ENCODE results near the gene TACC2. TPM values are rescaled to one million over a fixed set of nuclear protein-coding genes. Genes with fewer than 3 reads are reported as not detected.
A peak's percentile ranks its signal among the peaks of the same experiment; 100 is the strongest.

The TACC2 gene
- total RNA-seq, 1 experiment from 2014 or later = 8.8 TPM

DNA sequence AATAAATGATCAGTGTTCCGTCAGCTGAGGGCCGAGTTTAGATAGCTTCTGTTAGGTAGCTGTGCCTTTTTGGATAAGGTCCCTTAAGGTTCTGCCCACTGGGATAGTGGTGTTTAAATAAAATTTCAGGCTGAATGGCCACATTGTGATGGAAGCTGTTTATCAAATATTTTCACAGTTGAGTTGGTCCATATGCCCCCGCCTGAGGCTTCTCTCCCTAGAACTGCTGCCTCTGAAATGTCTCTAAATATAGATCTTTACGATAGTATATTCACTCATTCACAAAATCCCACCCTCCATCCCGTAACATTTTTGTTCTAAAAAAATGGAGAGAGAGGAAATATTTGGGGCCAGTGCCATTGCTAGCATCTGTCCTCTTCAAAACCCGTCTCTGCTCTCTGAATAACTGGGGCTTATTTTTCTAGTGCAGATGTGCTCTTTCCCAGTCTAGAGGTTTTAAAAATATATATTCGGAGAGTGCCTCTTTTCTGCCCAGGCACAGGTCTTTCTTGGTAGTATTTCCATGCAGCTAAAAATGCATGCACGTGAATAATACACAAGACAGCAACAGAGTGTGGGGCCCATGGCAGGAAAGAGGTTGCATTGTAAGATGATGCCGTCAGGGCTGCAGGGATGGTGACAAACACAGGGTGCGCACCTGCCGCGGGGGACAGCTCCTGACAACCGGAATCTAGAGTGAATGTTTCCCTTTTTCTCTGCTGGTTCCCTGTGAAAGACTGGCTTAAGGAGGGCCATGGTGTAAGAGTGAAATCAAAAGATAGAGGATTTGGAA is 176.7 kb downstream of the TACC2 start:
- no peak for DNase-seq
- Histone ChIP-seq H3K27me3 (ENCODE audit: control insufficient read depth, insufficient read depth, low read length) (peaks cover 2% of the 10 kb centered on the region; the same call in 1 of the 2 replicates), H3K36me3 (replicated peaks; ENCODE audit: control insufficient read depth, insufficient read depth, low read length) (no peaks in the 10 kb centered on the region), H3K4me3 (ENCODE audit: insufficient read depth, low read depth, low read length) (no peak overlapping the region)

DNA sequence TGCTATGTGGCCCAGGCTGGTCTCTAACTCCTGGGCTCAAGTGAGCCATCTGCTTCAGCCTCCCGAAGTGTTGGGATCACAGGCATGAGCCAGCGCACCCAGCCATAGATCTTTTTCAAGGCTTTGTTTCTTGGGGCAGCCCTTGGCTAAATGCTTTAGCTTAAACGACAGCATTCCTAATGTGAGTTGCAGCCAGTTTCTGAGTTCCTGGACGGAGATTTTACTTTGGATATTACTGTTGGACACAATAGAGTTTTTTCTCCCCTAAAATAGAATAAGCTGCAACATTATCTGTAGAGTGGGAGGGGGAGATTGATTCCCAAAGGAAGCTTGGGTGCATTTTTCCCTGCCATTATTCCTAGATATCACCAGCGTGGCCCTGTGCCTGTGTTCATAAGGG is 179.1 kb downstream of the TACC2 start:
- no peak overlapping the region for H3K4me3 ChIP-seq (ENCODE audit: insufficient read depth, low read depth, low read length)
- no peaks in the 10 kb centered on the region for H3K36me3 ChIP-seq (replicated peaks; ENCODE audit: control insufficient read depth, insufficient read depth, low read length)
- DNase-seq = no peak
- peaks cover 2% of the 10 kb centered on the region; the same call in 1 of the 2 replicates for H3K27me3 ChIP-seq (ENCODE audit: control insufficient read depth, insufficient read depth, low read length)

DNA sequence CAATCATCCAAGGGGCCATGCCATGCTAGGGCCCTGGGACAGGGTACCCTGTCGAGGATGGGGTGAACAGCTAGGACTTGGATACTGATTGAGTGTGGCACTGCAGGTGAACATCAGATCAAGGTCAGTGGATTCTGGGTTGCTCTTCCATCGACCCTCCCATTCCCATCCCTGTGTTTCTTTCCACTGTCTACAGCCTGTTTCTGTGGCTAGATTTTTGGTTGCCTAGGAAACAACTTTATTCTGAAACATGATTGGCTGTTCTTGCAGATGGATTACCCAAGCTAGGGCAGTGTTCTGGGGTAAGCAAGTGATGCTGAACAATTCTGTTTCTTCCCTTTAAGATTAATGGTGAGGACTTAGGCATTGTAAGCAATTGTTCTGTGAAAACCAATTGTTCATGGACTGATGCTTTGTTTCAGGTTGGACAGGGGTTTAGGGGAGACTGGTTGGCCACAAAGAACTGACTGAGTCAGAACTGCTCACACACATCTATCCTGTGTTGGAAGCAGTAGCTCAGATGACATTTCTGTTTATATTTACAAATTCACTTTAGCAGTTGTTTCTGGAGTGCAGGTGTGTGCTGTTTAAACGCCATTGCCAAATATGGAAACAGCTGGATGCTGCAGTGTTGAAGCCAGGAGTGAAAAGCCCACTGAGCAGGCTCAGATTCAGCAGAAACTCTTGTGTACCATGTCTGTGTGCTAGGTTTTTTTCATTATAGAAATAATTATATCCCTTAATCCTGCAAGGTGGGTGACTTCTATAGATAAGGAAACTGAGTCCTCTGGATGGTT is 179.8 kb downstream of the TACC2 start:
- no peak overlapping the region for H3K4me3 ChIP-seq (ENCODE audit: insufficient read depth, low read depth, low read length)
- no peak for DNase-seq
- H3K36me3 ChIP-seq (replicated peaks; ENCODE audit: control insufficient read depth, insufficient read depth, low read length) = no peaks in the 10 kb centered on the region
- peaks cover 2% of the 10 kb centered on the region; the same call in 1 of the 2 replicates for H3K27me3 ChIP-seq (ENCODE audit: control insufficient read depth, insufficient read depth, low read length)

DNA sequence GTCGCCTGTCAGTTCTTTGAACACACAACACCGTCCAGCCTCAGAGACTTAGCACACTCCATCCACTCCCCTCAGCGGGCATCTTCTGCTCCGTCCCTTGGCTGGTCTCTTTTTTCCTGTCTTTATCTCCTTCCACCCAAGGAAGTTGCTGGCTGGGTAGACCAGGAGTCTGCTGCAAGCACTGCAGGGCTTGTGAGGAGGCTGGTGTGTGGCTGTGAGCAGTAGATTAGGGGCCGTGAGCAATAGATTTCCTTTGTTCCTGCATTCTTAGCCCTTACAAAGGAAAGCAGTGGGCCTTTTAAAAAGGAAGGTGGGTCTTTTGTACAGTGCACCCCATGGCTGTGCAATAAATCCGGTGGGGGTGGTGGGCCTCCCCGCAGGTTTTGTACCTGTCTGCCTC is 181.8 kb downstream of the TACC2 start:
- peak; percentile 71 for DNase-seq
- Histone ChIP-seq H3K27me3 (ENCODE audit: control insufficient read depth, insufficient read depth, low read length) (no peaks in the 10 kb centered on the region), H3K36me3 (replicated peaks; ENCODE audit: control insufficient read depth, insufficient read depth, low read length) (no peaks in the 10 kb centered on the region), H3K4me3 (ENCODE audit: insufficient read depth, low read depth, low read length) (no peak overlapping the region)

DNA sequence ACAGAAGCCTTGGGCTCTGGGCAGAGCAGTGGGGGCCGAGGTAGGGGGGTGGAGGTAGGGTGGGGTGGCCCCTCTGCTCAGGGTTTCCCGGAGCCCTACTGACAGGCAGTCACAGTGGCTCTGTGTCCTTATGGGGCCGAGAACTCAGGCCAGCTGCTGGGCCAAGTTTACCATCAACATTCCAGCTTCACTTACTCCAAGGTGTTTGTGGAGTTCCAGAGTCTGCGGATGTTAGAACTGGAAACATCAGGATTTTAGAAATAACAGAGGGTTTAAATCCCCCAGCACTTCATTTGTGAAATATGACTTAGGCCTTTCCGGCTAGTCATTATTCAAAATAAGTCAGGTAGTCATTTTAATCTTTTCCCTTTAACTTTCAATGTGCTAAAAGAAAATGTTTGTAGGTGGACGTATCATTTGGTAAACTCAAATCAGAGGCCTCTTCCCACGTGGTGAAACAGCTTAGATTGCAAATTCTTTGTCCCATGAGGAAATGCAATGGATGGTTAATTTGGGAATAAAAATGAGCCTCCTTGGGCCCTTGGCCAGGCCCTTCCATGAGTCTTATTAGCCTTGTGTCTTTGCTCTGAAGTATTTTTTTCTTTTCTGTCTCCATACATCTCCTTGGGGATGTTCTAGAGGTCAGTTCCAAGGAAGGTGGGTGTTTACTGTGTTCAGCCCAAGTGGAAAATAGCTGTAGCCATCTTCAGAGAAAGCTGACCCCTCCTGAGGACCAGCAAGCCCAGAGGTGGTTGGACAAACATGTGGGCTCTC is 182.5 kb downstream of the TACC2 start:
- Histone ChIP-seq H3K4me3 (ENCODE audit: insufficient read depth, low read depth, low read length) (no peak overlapping the region), H3K36me3 (replicated peaks; ENCODE audit: control insufficient read depth, insufficient read depth, low read length) (no peaks in the 10 kb centered on the region), H3K27me3 (ENCODE audit: control insufficient read depth, insufficient read depth, low read length) (no peaks in the 10 kb centered on the region)
- DNase-seq = no peak

DNA sequence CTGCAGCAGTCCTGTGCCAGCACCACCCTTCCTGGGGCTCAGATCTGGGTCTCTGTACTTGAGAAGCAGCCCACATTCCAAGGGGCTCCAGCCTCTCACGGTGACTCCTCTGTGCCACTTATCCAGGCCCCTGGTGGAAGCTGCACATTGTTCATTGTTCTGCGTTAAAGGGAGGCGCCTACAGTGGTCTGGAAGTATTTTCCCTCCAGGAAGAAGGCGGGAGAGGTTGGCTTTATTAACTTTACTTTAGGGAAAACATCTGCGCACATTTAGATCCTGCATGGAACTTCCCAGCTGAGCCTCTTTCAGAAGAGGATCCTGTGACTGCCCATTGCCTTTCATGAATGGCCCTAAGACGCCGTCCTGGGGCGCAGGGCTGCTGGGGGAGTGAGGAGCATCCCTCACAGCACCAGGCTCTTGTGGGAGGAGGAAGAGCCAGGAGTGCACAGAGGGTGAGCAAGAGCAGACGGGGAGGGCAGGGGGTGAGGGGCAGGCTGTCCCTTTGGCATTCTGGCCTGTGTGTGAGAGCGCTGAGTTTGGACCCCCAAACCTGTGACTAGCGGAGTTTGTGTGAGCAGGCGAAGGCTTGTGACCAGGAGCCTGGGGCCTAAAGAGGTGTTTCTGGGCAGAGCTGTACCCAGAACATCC is 183.5 kb downstream of the TACC2 start:
- Histone ChIP-seq H3K36me3 (replicated peaks; ENCODE audit: control insufficient read depth, insufficient read depth, low read length) (no peaks in the 10 kb centered on the region), H3K27me3 (ENCODE audit: control insufficient read depth, insufficient read depth, low read length) (no peaks in the 10 kb centered on the region), H3K4me3 (ENCODE audit: insufficient read depth, low read depth, low read length) (no peak overlapping the region)
- DNase-seq = peak; percentile 64

DNA sequence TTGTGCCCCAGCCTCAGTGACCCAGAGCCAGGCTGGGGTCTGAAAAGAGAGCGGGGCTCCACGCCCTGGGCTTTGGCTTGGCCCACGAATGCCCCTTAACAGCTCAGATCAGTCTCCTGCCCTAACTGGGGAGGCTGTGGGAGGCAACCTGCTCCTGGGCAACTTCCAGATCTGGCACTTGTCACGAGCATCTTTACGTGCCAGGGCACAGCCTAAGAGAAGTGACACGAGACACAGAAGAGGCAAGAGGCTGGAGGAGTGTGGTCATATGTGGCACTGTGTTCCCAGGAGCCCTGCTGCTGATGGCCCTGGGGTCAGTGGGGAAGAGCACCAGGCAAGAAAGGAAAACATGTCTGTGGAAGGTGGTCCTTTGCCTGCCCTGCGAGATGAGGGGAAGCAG is 184.4 kb downstream of the TACC2 start:
- Histone ChIP-seq H3K27me3 (ENCODE audit: control insufficient read depth, insufficient read depth, low read length) (no peaks in the 10 kb centered on the region), H3K36me3 (replicated peaks; ENCODE audit: control insufficient read depth, insufficient read depth, low read length) (no peaks in the 10 kb centered on the region), H3K4me3 (ENCODE audit: insufficient read depth, low read depth, low read length) (no peak overlapping the region)
- DNase-seq = no peak

DNA sequence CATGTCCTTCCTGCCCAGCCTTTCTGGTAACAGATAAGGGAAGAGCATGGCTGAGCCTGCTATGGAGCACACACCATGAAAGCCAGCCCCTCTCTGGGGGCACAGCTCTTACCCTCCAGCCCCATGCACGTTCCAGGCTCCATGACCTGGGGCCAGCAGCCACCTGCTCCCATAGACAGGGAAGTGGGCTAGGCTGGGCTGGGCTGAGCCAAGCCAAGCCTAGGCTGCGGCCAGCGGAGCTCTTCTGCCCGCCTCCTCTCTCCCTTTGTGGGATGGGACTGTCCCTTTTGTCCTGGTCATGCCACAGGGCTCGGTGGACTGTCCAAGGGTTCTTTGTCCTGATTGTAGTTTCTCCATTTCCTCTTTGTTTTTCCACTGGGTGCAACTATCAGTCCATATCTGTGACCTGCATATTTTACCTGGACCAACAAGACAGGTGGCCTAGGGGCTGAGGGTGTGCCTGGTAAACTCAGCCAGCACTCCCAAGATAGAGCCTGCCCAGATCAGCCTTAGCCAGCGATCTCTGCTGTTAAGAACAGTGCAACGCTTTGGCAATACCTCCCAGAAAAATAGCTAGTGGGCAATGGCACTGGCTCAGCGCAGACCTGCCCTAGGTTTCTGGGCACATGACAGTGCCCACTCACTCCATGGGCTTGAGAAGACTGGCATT is 184.9 kb downstream of the TACC2 start:
- DNase-seq = peak; percentile 38
- H3K36me3 ChIP-seq (replicated peaks; ENCODE audit: control insufficient read depth, insufficient read depth, low read length) = no peaks in the 10 kb centered on the region

DNA sequence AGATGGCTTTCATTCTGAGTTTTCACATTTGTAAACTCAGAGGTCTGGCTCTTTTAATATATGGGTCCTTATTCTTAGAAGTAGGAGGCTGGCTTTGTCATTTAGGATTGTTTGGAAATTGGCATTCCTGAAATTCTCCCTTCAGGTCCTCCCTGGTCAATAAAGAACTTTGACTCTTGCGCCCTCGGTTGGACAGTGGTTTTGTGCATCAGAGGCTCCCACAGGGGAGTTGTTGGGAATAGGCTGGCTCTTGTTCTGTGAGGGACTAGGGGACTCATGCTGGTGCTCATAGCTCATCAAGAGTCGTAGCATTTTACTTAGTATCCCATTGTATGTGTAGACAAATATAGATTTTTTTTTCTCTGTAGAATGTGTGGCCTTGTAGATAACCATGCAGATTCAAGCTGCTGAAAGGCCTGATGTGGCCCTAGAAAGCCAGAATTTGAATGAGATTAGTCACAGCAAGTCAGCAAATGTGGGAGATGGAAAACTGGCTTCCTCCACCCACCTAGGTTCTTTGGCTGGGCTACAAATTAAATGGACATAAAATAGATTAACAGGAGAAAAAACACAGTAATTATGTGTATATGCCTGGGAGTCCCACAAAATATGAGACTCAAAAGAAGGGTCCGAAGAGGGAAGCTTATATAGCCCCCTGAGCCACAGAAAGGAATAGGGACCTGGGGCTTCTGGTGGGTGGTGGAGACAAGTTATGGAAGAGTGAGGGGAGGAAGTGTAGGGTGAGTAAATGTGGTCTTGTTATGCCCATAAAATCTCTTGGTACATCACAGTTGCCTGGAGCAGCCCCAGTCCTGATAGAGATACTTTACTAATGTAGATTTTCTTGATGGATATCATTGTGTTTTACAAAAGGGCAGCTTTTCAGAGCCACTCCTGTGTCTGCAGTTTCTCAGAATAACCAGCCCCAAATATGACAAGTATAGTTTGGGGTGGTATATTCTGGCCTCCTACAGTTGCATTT is 187.6 kb downstream of the TACC2 start:
- peak; percentile 54 for DNase-seq
- H3K4me3 ChIP-seq (ENCODE audit: insufficient read depth, low read depth, low read length) = no peak overlapping the region
- no peaks in the 10 kb centered on the region for H3K27me3 ChIP-seq (ENCODE audit: control insufficient read depth, insufficient read depth, low read length)
- no peaks in the 10 kb centered on the region for H3K36me3 ChIP-seq (replicated peaks; ENCODE audit: control insufficient read depth, insufficient read depth, low read length)

More for the DNA sequence above, 184.9 kb downstream of the TACC2 start:
- no peak overlapping the region for H3K4me3 ChIP-seq (ENCODE audit: insufficient read depth, low read depth, low read length)
- H3K27me3 ChIP-seq (ENCODE audit: control insufficient read depth, insufficient read depth, low read length) = no peaks in the 10 kb centered on the region

DNA sequence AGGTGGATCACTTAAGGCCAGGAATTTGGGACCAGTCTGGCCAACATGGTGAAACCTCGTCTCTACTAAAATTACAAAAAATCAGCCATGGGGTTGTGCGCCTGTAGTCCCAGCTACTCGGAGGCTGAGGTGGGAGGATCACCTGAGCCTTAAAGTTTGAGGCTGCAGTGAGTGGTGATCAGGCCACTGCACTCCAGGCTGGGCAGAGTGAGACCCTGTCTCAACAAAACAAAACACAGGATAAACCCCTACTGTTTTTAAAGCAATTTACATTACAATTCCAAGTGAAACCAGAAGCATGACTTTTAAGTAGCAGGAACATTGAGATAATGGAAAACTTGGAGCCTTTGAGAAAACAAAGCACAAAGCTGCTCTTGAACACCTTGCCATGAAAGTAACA is 189.7 kb downstream of the TACC2 start:
- Histone ChIP-seq H3K27me3 (ENCODE audit: control insufficient read depth, insufficient read depth, low read length) (no peaks in the 10 kb centered on the region), H3K36me3 (replicated peaks; ENCODE audit: control insufficient read depth, insufficient read depth, low read length) (no peaks in the 10 kb centered on the region), H3K4me3 (ENCODE audit: insufficient read depth, low read depth, low read length) (no peak overlapping the region)
- peak; percentile 41 for DNase-seq

DNA sequence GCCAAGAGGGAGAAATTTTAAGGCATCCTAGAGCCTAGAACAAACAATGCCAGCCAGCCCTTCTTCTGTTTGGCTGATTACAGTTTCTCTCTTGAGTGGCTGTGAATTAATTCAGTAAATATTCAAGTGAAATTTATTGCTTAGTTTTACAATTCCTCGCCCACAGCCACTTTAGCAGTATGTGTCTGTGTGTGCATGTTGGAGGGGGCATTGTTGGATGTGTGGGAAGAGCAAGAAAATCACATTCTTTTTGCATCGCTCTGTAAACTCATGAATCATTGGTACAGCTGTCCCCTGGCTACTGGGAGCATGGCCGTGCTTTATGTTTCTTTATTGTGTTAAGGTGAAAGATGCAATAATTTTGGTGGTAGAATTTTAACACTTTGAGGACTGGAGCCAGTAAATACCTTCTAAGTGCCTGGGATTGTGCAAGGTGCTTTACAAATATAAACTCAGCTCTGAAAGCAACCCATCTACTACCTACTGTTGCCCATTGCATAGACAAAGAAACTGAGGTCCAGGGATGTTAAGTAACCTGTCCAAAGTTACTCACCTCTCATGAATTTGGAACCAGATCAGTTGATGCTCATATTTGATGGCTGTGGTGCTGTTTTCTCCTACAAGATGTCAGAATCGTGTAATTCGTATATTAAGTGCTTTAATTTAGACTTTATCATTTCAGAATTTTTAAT is 192.2 kb downstream of the TACC2 start:
- no peaks in the 10 kb centered on the region for H3K36me3 ChIP-seq (replicated peaks; ENCODE audit: control insufficient read depth, insufficient read depth, low read length)
- H3K27me3 ChIP-seq (ENCODE audit: control insufficient read depth, insufficient read depth, low read length) = no peaks in the 10 kb centered on the region
- no peak for DNase-seq
- H3K4me3 ChIP-seq (ENCODE audit: insufficient read depth, low read depth, low read length) = no peak overlapping the region

DNA sequence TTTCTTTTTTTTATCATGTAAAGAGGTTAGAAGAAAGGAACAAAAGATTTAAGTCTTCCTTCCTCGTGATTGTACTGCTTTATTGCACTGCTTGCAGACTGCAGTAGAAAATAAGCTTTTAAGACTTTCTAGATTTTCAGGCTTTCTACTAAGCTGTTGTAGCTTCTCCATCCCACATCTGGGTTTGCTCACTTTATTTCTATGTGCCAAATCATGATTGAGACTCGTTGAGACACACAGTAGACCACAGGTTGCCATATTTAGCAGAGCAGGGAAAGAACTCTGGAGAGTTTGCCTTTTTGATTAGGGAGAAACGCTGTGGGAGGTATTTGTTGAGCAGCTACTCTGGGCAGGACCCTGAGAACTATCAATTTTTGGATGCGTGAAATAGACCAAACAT is 192.9 kb downstream of the TACC2 start:
- H3K27me3 ChIP-seq (ENCODE audit: control insufficient read depth, insufficient read depth, low read length) = no peaks in the 10 kb centered on the region
- H3K4me3 ChIP-seq (ENCODE audit: insufficient read depth, low read depth, low read length) = no peak overlapping the region
- no peaks in the 10 kb centered on the region for H3K36me3 ChIP-seq (replicated peaks; ENCODE audit: control insufficient read depth, insufficient read depth, low read length)
- no peak for DNase-seq
